HepG2 (cell line): ENCODE measurements around the gene PYY. TPM values are rescaled to one million over a fixed set of nuclear protein-coding genes. Genes with fewer than 3 reads are reported as not detected.

Experiments
- ATAC-seq: fragments of 200-7000 bp; cut with Tn5 transposase; 3 replicates; pipeline ENCODE4 v1.9.1; 2020; ENCODE audit warnings: mild to moderate bottlenecking, moderate library complexity
- Bru-seq: library from RNA; stranded (reverse); fragments of 400-500 nt; gene quantifications from one replicate; lab custom pipeline; 2021; lab: Mats Ljungman, UMichigan
- BruChase-seq, 2 experiments: library from RNA; stranded (reverse); fragments of 400-500 nt; gene quantifications; one replicate each; lab custom pipeline; 2021; lab: Mats Ljungman, UMichigan
- BruUV-seq: library from RNA; stranded (reverse); fragments of 400-500 nt; replicated peaks from 2 replicates; lab custom pipeline; 2021; lab: Mats Ljungman, UMichigan
- CTCF ChIA-PET: fragments of 300-600 bp; formaldehyde crosslinking; extraction: SDS; loops from one replicate; lab custom pipeline; 2021; ENCODE audit warnings: low total read pairs, inconsistent platforms, low intra/inter-chr PET ratio; lab: Yijun Ruan, JAX
- POLR2A ChIA-PET: fragments of 350-600 bp; sonication (Branson Sonifier 250); formaldehyde crosslinking; loops from one replicate; lab custom pipeline; 2020; ENCODE audit warnings: antibody characterized with exemption, inconsistent platforms; lab: Yijun Ruan, JAX
- DNase-seq: peaks from one replicate; pipeline ENCODE4 v3.0.0-alpha.2; 2015; ENCODE audit warnings: low spot score
- FAIRE-seq: peaks from 3 replicates; lab custom pipeline; 2011; peaks lifted over from hg19 to GRCh38; lab: Jason Lieb, UNC
- H2AFZ ChIP-seq: one replicate; pipeline ENCODE4 v1.6.1; 2011; ENCODE audit warnings: low read length, inconsistent platforms
- H3K27ac ChIP-seq: fragments of 300-600 bp; 3 replicates; pipeline ENCODE4 v1.8.0; 2011; ENCODE audit warnings: mixed run types, mild to moderate bottlenecking, mixed read lengths, low read length, inconsistent platforms; ENCODE audit not compliant: insufficient read depth; ENCODE audit errors: extremely low read length
- H3K27me3 ChIP-seq, 2 experiments: fragments of 200-600 bp in 1 of 2; 2 replicates in 1 of 2; 3 replicates in 1 of 2; pipeline versions ENCODE4 v1.6.0 to v1.8.0; 2011; ENCODE audit warnings: low read length in 2 of 2, mild to moderate bottlenecking in 2 of 2, moderate library complexity in 2 of 2, inconsistent platforms in 1 of 2; ENCODE audit not compliant: insufficient read depth in 2 of 2, control insufficient read depth in 1 of 2
- H3K36me3 ChIP-seq, 2 experiments: fragments of 200-600 bp in 1 of 2; replicated peaks in 1 of 2; 2 replicates in 1 of 2; 3 replicates in 1 of 2; pipeline versions ENCODE4 v1.5.1 to v1.8.0; 2011; ENCODE audit warnings: low read length in 2 of 2, inconsistent platforms in 1 of 2; ENCODE audit not compliant: insufficient read depth in 2 of 2, control insufficient read depth in 1 of 2
- H3K4me1 ChIP-seq: 2 replicates; pipeline ENCODE4 v1.5.1; 2012; ENCODE audit warnings: low read length, inconsistent platforms; ENCODE audit not compliant: insufficient read depth
- H3K4me2 ChIP-seq: 2 replicates; pipeline ENCODE4 v1.6.0; 2011; ENCODE audit warnings: low read depth, low read length, inconsistent platforms
- H3K4me3 ChIP-seq, 3 experiments: fragments of 200-600 bp in 1 of 3; sonication (generic), shearing (Covaris generic) in 1 of 3; replicated peaks in 1 of 3; 2 replicates each; pipeline ENCODE4 v1.5.1; 2011 to 2016; ENCODE audit warnings: low read length in 3 of 3, inconsistent platforms in 2 of 3, low read depth in 2 of 3, mild to moderate bottlenecking in 2 of 3, control low read depth in 1 of 3, mixed read lengths in 1 of 3; ENCODE audit not compliant: insufficient read depth in 1 of 3
- H3K79me2 ChIP-seq: one replicate; pipeline ENCODE4 v1.6.1; 2011; ENCODE audit warnings: low read length, inconsistent platforms; ENCODE audit not compliant: insufficient read depth
- H3K9ac ChIP-seq: 2 replicates; pipeline ENCODE4 v1.6.0; 2011; ENCODE audit warnings: mild to moderate bottlenecking, low read depth, low read length, inconsistent platforms; ENCODE audit not compliant: insufficient read depth
- H3K9me3 ChIP-seq: 2 replicates; pipeline ENCODE4 v1.5.1; 2012; ENCODE audit warnings: mild to moderate bottlenecking, low read length
- H4K20me1 ChIP-seq: 2 replicates; pipeline ENCODE4 v1.6.0; 2011; ENCODE audit warnings: inconsistent platforms, mild to moderate bottlenecking, low read length, moderate library complexity; ENCODE audit not compliant: insufficient read depth
- CENPX ChIP-seq: sonication (generic); formaldehyde crosslinking; IDR thresholded peaks from 2 replicates; pipeline ENCODE4 v1.9.0; 2021; ENCODE audit warnings: mild to moderate bottlenecking, missing genetic modification reagents, moderate library complexity
- FOXA1 ChIP-seq, 2 experiments: fragments of 450-650 bp in 1 of 2; sonication (generic) in 1 of 2; formaldehyde crosslinking in 1 of 2; IDR thresholded peaks; 2 replicates each; pipeline versions ENCODE4 v1.4.0 to v1.6.1; 2016 to 2020; ENCODE audit warnings: missing genetic modification reagents in 1 of 2
- KDM5B ChIP-seq: sonication (generic); formaldehyde crosslinking; IDR thresholded peaks from 2 replicates; pipeline ENCODE4 v1.4.0; 2020; ENCODE audit warnings: missing genetic modification reagents, mild to moderate bottlenecking, borderline replicate concordance
- PITX1 ChIP-seq: sonication (generic); formaldehyde crosslinking; IDR thresholded peaks from 2 replicates; pipeline ENCODE4 v1.5.1; 2020; ENCODE audit warnings: mild to moderate bottlenecking, missing genetic modification reagents
- SCMH1 ChIP-seq: sonication (generic); formaldehyde crosslinking; IDR thresholded peaks from 2 replicates; pipeline ENCODE4 v1.9.0; 2021; ENCODE audit warnings: missing genetic modification reagents, mild to moderate bottlenecking, borderline replicate concordance
- ZNF556 ChIP-seq: sonication (generic); formaldehyde crosslinking; IDR thresholded peaks from 2 replicates; pipeline ENCODE4 v1.4.0; 2020; ENCODE audit warnings: mild to moderate bottlenecking, missing genetic modification reagents, borderline replicate concordance
- ZNF614 ChIP-seq: IDR thresholded peaks from 2 replicates; pipeline ENCODE4 v1.6.1; 2018; ENCODE audit warnings: missing biosample characterization, missing genetic modification reagents, inconsistent platforms, borderline replicate concordance
- ZNF704 ChIP-seq: sonication (generic); formaldehyde crosslinking; IDR thresholded peaks from 2 replicates; pipeline ENCODE4 v1.8.1; 2023; ENCODE audit warnings: mild to moderate bottlenecking, inconsistent platforms, moderate library complexity, missing genetic modification reagents, borderline replicate concordance
- ZNF776 ChIP-seq: sonication (generic); formaldehyde crosslinking; IDR thresholded peaks from 2 replicates; pipeline ENCODE4 v1.4.0; 2020; ENCODE audit warnings: mild to moderate bottlenecking, missing genetic modification reagents
- WGBS: methylation state at CpG from one replicate; pipeline ENCODE4 v1.1.6; 2017; ENCODE audit warnings: low lambda C conversion rate; 5-methylcytosine and 5-hydroxymethylcytosine counted together
- in situ Hi-C: cut with HindIII; loops from 2 replicates; pipeline ENCODE4 v1.10.0; 2017; ENCODE audit warnings: low pct_unique_long_range_greater_than_20kb; ENCODE audit not compliant: extremely low pct_ligation_motif_present
- intact Hi-C: fragments of 100-400 bp; cut with micrococcal nuclease; formaldehyde crosslinking; loops from one replicate; pipeline ENCODE4 v1.10.0; 2022; ENCODE audit not compliant: unreplicated experiment
- long read RNA-seq, 2 experiments: library from RNA in 1 of 2; library from polyadenylated mRNA in 1 of 2; stranded (forward) in 1 of 2; unstranded in 1 of 2; transcript quantifications; one replicate each; pipeline ENCODE4 v2.0.0, GENCODE V29; 2019 to 2022
- polyA minus RNA-seq, 3 experiments: library from RNA; depleted of rRNA, polyadenylated mRNA; stranded (reverse); fragments of >200 nt; gene quantifications; 2 replicates each; pipeline ENCODE4 v1.2.3, GENCODE V29; 2011; ENCODE audit warnings: low replicate concordance in 1 of 3
- polyA plus RNA-seq, 8 experiments: library from polyadenylated mRNA; depleted of rRNA in 3 of 8; stranded (reverse) in 7 of 8; unstranded in 1 of 8; fragments of >200 nt; fragmentation: Illumina TruSeq in 4 of 8; extraction: Trizol in 4 of 8; gene quantifications; 2 replicates each; pipeline versions ENCODE4 v1.2.1 to v1.2.3, GENCODE V29; 2011 to 2016; ENCODE audit warnings: low read depth in 4 of 8, missing spikeins in 1 of 8, mixed read lengths in 1 of 8; ENCODE audit not compliant: insufficient read depth in 1 of 8
- total RNA-seq, 5 experiments: library from RNA; depleted of rRNA; stranded (reverse); fragments of >200 nt; fragmentation: Illumina TruSeq; extraction: Trizol; gene quantifications; 2 replicates each; pipeline ENCODE4 v1.2.3, GENCODE V29; 2016; ENCODE audit warnings: low read depth in 1 of 5
- TF ChIP-seq, protein P1 (sequence below): sonication (generic); formaldehyde crosslinking; IDR thresholded peaks from 2 replicates; pipeline ENCODE4 v1.8.1; 2023; ENCODE audit warnings: mild to moderate bottlenecking, missing genetic modification reagents
- TF ChIP-seq, protein P2 (sequence below): sonication (generic); formaldehyde crosslinking; IDR thresholded peaks from 2 replicates; pipeline ENCODE4 v1.8.1; 2022; ENCODE audit warnings: low read depth, mild to moderate bottlenecking, missing genetic modification reagents

PYY gene
- total RNA-seq (2016; rRNA removed; fragmentation: Illumina TruSeq; extraction: Trizol) (not detected in 2 replicates), polyA plus RNA-seq (2011; rRNA removed) (0.24 and 0.25 TPM in 2 replicates), polyA minus RNA-seq (2011; rRNA and poly(A)+ RNA removed; ENCODE audit: low replicate concordance) (not detected in 2 replicates), Bru-seq, nascent RNA (percentile 20 among the genes with signal in this experiment), BruChase-seq, experiment 1, labeled RNA remaining after a 6-hour chase (percentile 17 among the genes with signal in this experiment), BruChase-seq, experiment 2, labeled RNA remaining after a 2-hour chase (percentile 16 among the genes with signal in this experiment)
- total RNA-seq (2016; cell fraction: cytosol; rRNA removed; fragmentation: Illumina TruSeq; extraction: Trizol; ENCODE audit: low read depth) = not detected in 2 replicates
- not detected in 2 replicates for total RNA-seq (2016; cell fraction: insoluble cytoplasmic fraction; rRNA removed; fragmentation: Illumina TruSeq; extraction: Trizol)
- total RNA-seq (2016; cell fraction: membrane; rRNA removed; fragmentation: Illumina TruSeq; extraction: Trizol) = not detected in 2 replicates
- not detected in 2 replicates for total RNA-seq (2016; cell fraction: nucleus; rRNA removed; fragmentation: Illumina TruSeq; extraction: Trizol)
- polyA plus RNA-seq (2011; cell fraction: cytosol; rRNA removed) = 0.21 and 0.30 TPM in 2 replicates
- polyA plus RNA-seq (2011; cell fraction: nucleus; rRNA removed) = 1.1 and 1.2 TPM in 2 replicates
- polyA plus RNA-seq (2012) = 0.32 TPM in 1 of 2 replicates, not detected in the other
- not detected in 2 replicates for polyA plus RNA-seq (2016; cell fraction: cytosol; fragmentation: Illumina TruSeq; extraction: Trizol; ENCODE audit: low read depth)
- polyA plus RNA-seq (2016; cell fraction: insoluble cytoplasmic fraction; fragmentation: Illumina TruSeq; extraction: Trizol; ENCODE audit: low read depth) = not detected in 2 replicates
- not detected in 2 replicates for polyA plus RNA-seq (2016; cell fraction: membrane; fragmentation: Illumina TruSeq; extraction: Trizol; ENCODE audit: low read depth)
- not detected in 2 replicates for polyA plus RNA-seq (2016; cell fraction: nucleus; fragmentation: Illumina TruSeq; extraction: Trizol; ENCODE audit: insufficient read depth, low read depth)
- polyA minus RNA-seq (2011; cell fraction: cytosol; rRNA and poly(A)+ RNA removed) = not detected in 2 replicates
- not detected in 2 replicates for polyA minus RNA-seq (2011; cell fraction: nucleus; rRNA and poly(A)+ RNA removed)
- long read RNA-seq, experiment 1 = 0 reads
- long read RNA-seq, experiment 2 = 0 reads

GRCh38 chr17:43953746-43954145 lies at the start of gene PYY:
TSS of gene PYY (minus strand) at chr17:43953940. CDS start at chr17:43953483, 457 bp downstream.
- H3K36me3 ChIP-seq = no peaks in the 10 kb centered on the region
- DNase-seq (no peak), FAIRE-seq (no peak), ATAC-seq (no peak)
- 26% methylated on average over 11 of the region's 11 CpGs for WGBS
- H4K20me1 ChIP-seq = no peaks in the 10 kb centered on the region
- H3K9ac ChIP-seq = no peak within 1 kb of the TSS
- BruUV-seq = no TSS peak
- H3K27me3 ChIP-seq = peaks cover 25 to 89% of the 10 kb centered on the region in 2 experiments; a peak in 4 of 5 replicates
- H3K4me3 ChIP-seq = peak within 1 kb of the TSS in 1 of 3 experiments; percentile 30; a peak in 1 of 6 replicates
- no peaks in the 10 kb centered on the region for H3K79me2 ChIP-seq
- H3K27ac ChIP-seq = no peak within 1 kb of the TSS
- intact Hi-C loops (no loop called here), in situ Hi-C loops (no loop called here)
- ChIA-PET CTCF (no interaction called here), POLR2A (no interaction called here)
- no peak within 1 kb of the TSS for H2AFZ ChIP-seq
- H3K4me1 ChIP-seq = peaks cover 14% of the 10 kb centered on the region
- TF ChIP-seq ZNF704 = no peak
- no peak for TF ChIP-seq KDM5B (CRISPR knock-in tag)
- TF ChIP-seq, protein P1, sequence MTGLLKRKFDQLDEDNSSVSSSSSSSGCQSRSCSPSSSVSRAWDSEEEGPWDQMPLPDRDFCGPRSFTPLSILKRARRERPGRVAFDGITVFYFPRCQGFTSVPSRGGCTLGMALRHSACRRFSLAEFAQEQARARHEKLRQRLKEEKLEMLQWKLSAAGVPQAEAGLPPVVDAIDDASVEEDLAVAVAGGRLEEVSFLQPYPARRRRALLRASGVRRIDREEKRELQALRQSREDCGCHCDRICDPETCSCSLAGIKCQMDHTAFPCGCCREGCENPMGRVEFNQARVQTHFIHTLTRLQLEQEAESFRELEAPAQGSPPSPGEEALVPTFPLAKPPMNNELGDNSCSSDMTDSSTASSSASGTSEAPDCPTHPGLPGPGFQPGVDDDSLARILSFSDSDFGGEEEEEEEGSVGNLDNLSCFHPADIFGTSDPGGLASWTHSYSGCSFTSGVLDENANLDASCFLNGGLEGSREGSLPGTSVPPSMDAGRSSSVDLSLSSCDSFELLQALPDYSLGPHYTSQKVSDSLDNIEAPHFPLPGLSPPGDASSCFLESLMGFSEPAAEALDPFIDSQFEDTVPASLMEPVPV = no peak
- no peak for TF ChIP-seq CENPX (CRISPR knock-in tag)
- TF ChIP-seq, protein P2, sequence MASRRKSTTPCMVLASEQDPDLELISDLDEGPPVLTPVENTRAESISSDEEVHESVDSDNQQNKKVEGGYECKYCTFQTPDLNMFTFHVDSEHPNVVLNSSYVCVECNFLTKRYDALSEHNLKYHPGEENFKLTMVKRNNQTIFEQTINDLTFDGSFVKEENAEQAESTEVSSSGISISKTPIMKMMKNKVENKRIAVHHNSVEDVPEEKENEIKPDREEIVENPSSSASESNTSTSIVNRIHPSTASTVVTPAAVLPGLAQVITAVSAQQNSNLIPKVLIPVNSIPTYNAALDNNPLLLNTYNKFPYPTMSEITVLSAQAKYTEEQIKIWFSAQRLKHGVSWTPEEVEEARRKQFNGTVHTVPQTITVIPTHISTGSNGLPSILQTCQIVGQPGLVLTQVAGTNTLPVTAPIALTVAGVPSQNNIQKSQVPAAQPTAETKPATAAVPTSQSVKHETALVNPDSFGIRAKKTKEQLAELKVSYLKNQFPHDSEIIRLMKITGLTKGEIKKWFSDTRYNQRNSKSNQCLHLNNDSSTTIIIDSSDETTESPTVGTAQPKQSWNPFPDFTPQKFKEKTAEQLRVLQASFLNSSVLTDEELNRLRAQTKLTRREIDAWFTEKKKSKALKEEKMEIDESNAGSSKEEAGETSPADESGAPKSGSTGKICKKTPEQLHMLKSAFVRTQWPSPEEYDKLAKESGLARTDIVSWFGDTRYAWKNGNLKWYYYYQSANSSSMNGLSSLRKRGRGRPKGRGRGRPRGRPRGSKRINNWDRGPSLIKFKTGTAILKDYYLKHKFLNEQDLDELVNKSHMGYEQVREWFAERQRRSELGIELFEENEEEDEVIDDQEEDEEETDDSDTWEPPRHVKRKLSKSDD = no peak
- no peak for TF ChIP-seq PITX1 (CRISPR knock-in tag)
- TF ChIP-seq SCMH1 (CRISPR knock-in tag) = no peak
- no peak for TF ChIP-seq ZNF556 (CRISPR knock-in tag)
- no peak for TF ChIP-seq ZNF614 (CRISPR knock-in tag)
- no peak for TF ChIP-seq FOXA1 (IDR thresholded peaks at IDR 0.05)
- no peak for TF ChIP-seq FOXA1 (CRISPR knock-in tag; IDR thresholded peaks at IDR 0.05)
- TF ChIP-seq ZNF776 = no peak
- H3K4me2 ChIP-seq = peak within 1 kb of the TSS; percentile 56
- H3K9me3 ChIP-seq = no peaks in the 10 kb centered on the region
